ENCODE measurements around the gene GCNT4.
"Not testable (repeated sequence)": the region's sequence is repeated elsewhere in the genome, so short reads cannot be mapped to it uniquely, and the experiment has no call there.

GCNT4 gene

GRCh38 chr5:75052192-75053053 is at the start of gene GCNT4:
GCNT4 (minus strand) TSS chr5:75052558; CDS start chr5:75030037, 22,521 bp downstream.
- DNase-seq, result peak; percentile 44

- peak; percentile 10 for DNase-seq
These were observed 43.6 kb upstream of the GCNT4 start for GRCh38 chr5:75095956-75096355.

- DNase-seq, result no peak
These were observed 39.2 kb upstream of the GCNT4 start for GRCh38 chr5:75091597-75091996.

- no peak for DNase-seq
These were observed 37.3 kb upstream of the GCNT4 start for GRCh38 chr5:75089662-75090061.

- no peak for DNase-seq
These were observed 36.8 kb upstream of the GCNT4 start for GRCh38 chr5:75089137-75089536.

- no peak for DNase-seq
These were observed 36.3 kb upstream of the GCNT4 start for GRCh38 chr5:75088648-75089047.

- DNase-seq, result no peak
These were observed 29.2 kb upstream of the GCNT4 start for GRCh38 chr5:75081510-75081909.

- not testable (repeated sequence) for DNase-seq
These were observed 27.0 kb upstream of the GCNT4 start for GRCh38 chr5:75079346-75079745.

GRCh38 chr5:75078027-75078426 is 25.7 kb upstream of the GCNT4 start:
- no peak for DNase-seq

GRCh38 chr5:75072061-75072460 is 19.7 kb upstream of the GCNT4 start:
- no peak for DNase-seq

- no peak for DNase-seq
These were observed 18.7 kb upstream of the GCNT4 start for GRCh38 chr5:75071100-75071499.

- DNase-seq, result no peak
These were observed 15.1 kb upstream of the GCNT4 start for GRCh38 chr5:75067434-75067833.

- no peak for DNase-seq
These were observed 10.7 kb upstream of the GCNT4 start for GRCh38 chr5:75062925-75063531.

GRCh38 chr5:75059912-75060545 is 7.7 kb upstream of the GCNT4 start:
- no peak for DNase-seq

- DNase-seq, result no peak
These were observed 6.7 kb upstream of the GCNT4 start for GRCh38 chr5:75058986-75059535.

GRCh38 chr5:75057561-75057960 is 5.2 kb upstream of the GCNT4 start:
- DNase-seq, result no peak

- DNase-seq, result peak; percentile 82
These were observed 3.4 kb upstream of the GCNT4 start for GRCh38 chr5:75055727-75056144.

- DNase-seq, result peak; percentile 34
These were observed 2.0 kb upstream of the GCNT4 start for GRCh38 chr5:75054134-75054930.

GRCh38 chr5:75053304-75054133 is 1.2 kb upstream of the GCNT4 start:
- DNase-seq, result peak; percentile 69

GRCh38 chr5:75053054-75053303 is 621 bp upstream of the GCNT4 start:
- DNase-seq, result no peak

- no peak for DNase-seq
These were observed 1.1 kb downstream of the GCNT4 start for GRCh38 chr5:75051217-75051751.

- DNase-seq, result peak; percentile 62
These were observed 1.9 kb downstream of the GCNT4 start for GRCh38 chr5:75050415-75050814.

All from fibroblast of upper back skin (primary cell).